GM18858 (cell line): Measurements from ENCODE around the gene NPM1.
"Not testable (repeated sequence)": the region's sequence is repeated elsewhere in the genome, so short reads cannot be mapped to it uniquely, and the experiment has no call there.

ENCODE experiments used
- ATAC-seq: cut with Tn5 transposase; IDR thresholded peaks from one replicate; pipeline ENCODE4 v1.9.1; 2021; ENCODE audit not compliant: unreplicated experiment

The NPM1 gene

GRCh38 chr5:171410181-171410580 is 22.5 kb downstream of the NPM1 start:
- no peak for ATAC-seq

- ATAC-seq, result no peak
These were observed 24.5 kb downstream of the NPM1 start for GRCh38 chr5:171412186-171412585.

DNA sequence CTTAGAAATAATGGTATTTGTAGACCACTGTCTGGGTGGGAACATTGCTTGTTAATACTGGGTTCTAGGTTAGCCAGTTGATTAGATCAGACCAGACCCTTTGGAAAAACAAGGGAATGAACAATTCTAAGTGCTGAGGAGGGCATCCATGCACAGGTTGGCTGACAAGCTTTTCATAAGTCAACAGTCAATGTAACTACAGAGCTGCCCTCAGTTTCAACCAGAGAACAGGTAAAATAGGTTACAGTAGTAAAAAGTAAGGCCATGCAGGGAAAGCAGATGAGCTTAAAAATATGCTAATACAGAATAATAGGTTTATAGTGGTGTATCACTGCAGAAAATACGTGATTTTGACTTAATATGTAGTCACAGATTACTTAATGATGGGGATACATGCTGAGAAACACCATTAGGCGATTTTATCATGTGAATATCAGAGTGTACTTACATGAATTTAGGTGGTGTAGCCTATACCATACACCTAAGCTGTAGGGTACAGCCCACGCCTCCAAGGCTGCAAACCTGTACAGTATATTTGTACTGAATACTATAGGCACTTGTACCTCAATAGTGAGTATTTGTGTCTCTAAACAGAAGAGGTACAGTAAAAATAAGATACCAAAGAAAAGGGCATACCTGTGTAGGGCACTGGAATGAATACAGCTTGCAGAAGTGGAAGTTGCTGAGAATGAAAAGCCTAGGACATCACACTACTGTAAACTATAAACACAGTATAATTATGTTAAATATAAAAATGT is 25.7 kb downstream of the NPM1 start:
- no peak for ATAC-seq

GRCh38 chr5:171413993-171414392 is 26.3 kb downstream of the NPM1 start:
- ATAC-seq, result not testable (repeated sequence)

GRCh38 chr5:171415115-171415730 is 27.6 kb downstream of the NPM1 start:
- no peak for ATAC-seq

GRCh38 chr5:171416160-171417049 is 28.8 kb downstream of the NPM1 start:
- ATAC-seq, result no peak

DNA sequence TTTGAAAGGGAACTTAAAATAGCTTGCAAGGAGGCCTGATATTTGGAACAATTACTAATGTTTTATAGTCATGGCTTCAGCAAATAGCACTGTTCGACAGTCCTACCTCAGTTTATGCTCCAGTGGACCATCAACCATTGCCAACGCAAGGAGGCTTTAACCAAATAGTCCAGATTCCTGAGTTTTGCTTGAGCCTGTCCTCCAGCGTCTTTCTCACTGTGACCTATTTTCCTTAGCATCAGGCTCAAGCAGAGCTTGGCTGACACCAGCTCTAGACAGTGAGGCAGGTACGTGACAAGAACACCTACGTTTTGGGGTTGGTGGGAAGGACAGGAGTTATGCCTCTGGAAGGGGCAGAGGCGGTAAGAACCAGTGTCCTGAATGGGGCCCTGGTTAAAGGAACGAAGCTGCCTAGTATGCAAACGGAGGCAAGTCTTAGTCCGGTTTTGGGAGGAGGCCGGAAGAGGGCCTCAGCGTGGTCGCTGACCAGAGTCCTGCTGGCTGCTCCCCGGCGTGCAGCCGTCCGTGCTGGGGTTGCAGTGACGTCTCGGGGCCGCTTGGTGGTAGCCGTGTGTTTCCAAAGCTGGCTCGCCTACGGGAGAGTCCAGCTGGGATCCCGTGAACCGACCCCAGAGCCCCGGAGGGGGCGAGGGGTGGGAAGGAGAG is 30.8 kb downstream of the NPM1 start:
- ATAC-seq, result no peak

DNA sequence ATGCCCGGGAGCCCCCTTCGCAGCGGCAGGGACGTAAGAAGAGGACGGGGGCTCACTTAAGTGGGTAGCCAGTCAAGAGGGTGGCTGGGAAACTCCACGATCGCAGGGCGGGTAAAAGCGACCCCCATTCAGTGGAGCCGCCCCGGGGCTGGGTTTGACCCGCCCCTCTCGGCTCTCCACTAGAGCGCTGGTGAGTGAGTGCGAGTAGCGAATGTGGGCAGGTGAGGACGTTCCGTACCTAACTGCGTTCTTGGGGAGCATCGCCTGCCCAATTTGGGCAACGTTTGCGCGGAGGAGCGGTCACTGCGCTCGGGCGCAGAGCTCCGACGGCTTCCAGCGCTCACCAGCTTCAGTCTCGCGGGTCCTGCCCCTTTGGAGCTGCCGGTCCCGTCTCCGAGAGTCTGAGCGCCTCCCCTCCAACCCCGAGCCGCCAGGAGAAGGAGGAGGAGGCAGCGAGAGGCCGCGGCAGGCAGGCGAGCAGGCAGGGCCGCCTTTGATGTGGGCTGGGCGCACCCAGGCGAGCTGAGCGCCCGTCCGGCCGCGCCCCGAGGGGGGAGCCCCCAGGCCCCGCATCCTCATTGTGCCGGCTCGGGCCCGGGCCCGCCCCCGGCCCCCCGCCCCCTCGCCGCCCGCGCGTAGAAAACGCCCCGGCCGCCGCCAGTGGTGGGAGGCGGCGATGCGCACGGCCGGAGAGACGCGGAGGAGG is 31.5 kb downstream of the NPM1 start, which contains the start of gene FGF18:
TSS of gene FGF18 (plus strand) at position 666 of the 706 bp plus-strand sequence. CDS start 553 bp downstream, outside the sequence.
- ATAC-seq, result no peak

GRCh38 chr5:171419688-171420430 is 32.2 kb downstream of the NPM1 start:
- no peak for ATAC-seq

DNA sequence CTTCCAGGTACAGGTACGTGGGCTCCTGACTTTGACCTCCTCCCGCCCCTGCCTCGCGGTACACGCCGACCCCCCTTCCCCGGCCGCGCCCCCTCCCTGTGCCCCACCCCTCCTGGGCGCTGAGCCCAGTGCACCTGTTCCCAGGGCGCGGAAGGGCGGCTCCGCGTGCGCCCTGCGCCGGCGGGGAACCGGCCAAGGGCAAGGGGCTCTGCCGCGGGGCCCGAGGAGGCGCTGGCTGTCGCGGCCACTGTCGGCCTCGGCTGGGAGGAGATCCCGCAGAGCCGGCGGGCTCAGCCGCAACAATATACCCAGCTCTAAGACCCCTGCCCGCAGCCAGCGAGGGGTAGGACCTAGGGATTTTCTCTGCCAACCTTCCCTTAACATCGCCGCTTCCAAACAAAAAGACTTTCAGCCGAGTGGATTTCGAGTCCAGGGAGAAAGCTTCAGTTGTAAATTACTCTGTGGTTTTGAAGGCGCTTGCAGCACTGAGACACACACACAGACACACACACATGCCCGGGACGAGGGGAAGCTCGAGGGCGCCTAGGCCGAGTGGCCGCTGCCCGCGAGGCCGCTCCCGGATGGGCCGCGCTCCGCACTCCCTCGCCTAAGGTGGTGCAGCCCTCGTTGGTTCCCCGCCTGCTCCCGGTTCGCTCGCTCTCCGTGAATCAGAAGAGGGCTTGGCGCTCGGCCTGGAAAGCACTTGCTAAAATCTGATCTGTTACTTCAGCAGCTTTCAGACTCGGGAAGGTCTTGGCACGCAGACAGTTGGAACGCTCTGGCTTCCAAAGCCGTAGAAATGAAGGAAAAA is 33.0 kb downstream of the NPM1 start:
- no peak for ATAC-seq

DNA sequence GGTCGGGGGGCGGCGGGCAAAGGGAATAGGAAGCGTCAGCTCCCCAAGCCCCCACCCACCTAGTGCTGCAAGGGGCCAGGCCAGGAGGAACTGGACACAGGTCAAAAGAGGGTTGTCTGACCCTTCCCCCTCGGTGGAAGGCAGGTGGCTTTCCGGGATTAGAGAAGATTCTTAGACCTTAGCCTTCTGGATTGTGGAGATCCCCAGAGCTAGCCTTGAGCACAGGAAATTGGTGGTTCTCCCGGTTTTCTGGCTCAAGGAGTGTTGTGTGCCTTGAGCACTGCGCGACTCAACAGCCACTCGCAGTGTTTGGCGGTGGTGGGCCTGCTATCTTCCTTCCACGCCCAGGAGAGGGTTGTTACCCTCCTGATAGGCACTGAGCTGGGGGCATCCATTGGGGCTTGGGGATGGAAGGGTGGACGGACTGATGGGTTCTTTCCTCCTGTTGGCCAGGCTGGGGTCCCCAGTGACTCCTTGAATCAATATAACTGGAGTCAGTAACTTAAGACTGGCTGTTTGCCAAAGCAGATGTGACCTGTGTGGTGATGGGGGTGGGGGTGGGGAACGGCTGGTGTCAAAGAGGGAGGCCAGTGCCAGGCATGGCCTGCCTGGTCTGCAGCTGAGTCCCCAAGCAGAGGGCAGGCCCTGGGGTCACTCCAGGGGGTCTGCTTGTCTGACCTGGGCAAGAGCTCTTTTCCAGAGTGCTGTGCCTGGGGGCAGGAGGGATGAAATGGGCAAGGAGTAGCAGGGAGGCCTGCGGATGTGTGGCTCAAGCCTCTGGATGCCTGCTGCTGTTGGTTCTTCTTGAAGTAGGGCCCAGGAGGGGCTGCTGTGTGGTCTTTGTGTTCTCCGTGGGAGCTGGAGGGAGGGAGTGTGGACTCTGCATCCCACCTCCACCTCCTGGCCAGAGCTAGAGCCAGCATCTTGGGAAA is 33.9 kb downstream of the NPM1 start:
- ATAC-seq, result no peak

- ATAC-seq, result no peak
These were observed 34.8 kb downstream of the NPM1 start for GRCh38 chr5:171422495-171422894.

- no peak for ATAC-seq
These were observed 35.4 kb downstream of the NPM1 start for GRCh38 chr5:171422902-171423663.

DNA sequence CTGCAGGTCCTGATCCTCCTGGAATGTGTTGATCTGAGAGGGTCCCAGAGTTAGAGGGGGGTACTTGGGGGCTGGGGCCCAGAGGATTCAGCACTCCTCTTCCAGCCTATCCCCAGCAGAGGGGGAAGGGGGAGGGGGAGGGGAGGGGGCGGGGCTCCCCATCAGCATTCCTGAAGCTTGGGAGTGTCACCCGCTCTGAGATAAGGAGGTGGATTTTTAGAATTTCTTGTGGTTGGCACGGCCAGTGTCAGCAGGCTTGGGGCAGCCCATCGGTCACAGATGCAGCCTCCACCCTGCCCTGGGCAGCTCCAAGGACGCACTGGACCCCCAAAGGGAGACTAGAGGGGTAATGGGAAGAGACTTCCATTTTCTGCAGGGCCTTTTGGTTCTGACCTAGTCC is 37.1 kb downstream of the NPM1 start:
- ATAC-seq, result no peak

DNA sequence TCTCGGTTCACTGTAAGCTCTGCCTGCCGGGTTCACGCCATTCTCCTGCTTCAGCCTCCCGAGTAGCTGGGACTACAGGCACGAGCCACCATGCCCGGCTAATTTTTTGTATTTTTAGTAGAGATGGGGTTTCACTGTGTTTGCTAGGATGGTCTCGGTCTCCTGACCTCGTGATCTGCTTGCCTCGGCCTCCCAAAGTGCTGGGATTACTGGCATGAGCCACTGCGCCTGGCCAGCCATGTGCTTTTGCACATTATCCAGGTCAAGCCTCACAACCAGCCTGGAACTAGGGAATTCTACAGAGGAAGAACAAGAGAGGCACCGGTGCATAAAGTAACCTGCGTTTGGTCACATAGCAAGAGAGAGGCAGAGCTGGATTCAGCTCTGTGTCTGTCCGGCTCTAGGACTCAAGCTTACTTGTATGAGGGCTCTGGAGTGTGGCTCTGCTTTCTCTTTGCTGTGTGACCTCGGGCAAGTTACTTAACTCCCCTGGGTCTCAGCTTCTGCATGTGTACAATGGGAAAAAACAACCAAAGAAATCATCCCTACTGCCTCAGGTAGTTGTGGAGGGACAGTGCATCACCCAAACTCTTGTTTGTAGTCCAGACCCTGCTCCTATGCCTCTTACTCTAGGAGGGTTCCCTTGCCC is 38.1 kb downstream of the NPM1 start:
- no peak for ATAC-seq

DNA sequence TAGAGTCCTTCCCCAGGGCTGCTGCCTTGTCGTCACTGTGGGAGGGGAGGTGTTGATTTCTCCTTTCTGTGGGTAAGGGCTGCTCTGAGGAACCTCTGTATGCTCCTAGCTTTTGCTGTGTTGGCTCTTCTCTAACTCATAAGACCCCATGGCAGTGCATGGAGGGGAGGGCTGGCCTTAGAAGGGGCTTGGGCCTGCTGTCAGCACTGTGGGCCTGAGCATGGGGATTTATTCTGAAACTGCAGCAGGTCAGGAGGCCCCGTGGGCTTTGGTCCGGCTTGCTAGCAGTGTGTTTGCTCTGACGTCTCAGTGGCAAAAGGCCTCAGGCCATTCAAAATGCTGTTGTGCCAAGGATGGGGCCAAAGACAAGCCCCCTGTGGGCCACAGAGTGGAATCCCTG is 38.6 kb downstream of the NPM1 start:
- ATAC-seq, result no peak

GRCh38 chr5:171426680-171427079 is 39.0 kb downstream of the NPM1 start:
- ATAC-seq, result no peak
